Tibial artery (tissue), 4 donors: ENCODE measurements around the gene ARNT2.

Experiments used
- DNase-seq, 2 donors: peaks; one replicate each; pipeline ENCODE4 v3.0.0-alpha.2; 2019
- H3K27ac ChIP-seq, 2 donors: fragments of 200-600 bp; sonication (generic) in 1 of 2; 1 replicate in 1 of 2; 2 replicates in 1 of 2; pipeline ENCODE4 v1.5.1; 2018 to 2019; ENCODE audit warnings: mild to moderate bottlenecking in 1 of 2
- H3K27me3 ChIP-seq, 2 donors: fragments of 200-600 bp; sonication (generic) in 1 of 2; one replicate each; pipeline versions ENCODE4 v1.5.1 to v1.6.0; 2016 to 2019
- H3K36me3 ChIP-seq, 3 donors: fragments of 200-600 bp; sonication (generic) in 2 of 3; one replicate each; pipeline ENCODE4 v1.5.1; 2016 to 2019; ENCODE audit warnings: mild to moderate bottlenecking in 2 of 3
- H3K4me1 ChIP-seq, 4 donors: fragments of 200-600 bp; sonication (generic) in 2 of 4; 1 replicate in 3 of 4; 2 replicates in 1 of 4; pipeline ENCODE4 v1.5.1; 2016 to 2019
- H3K4me3 ChIP-seq, 2 donors: fragments of 200-600 bp; sonication (generic) in 1 of 2; 1 replicate in 1 of 2; 2 replicates in 1 of 2; pipeline ENCODE4 v1.5.1; 2018 to 2019; ENCODE audit warnings: mild to moderate bottlenecking in 2 of 2
- H3K9me3 ChIP-seq, 3 donors: fragments of 200-600 bp; sonication (generic) in 1 of 3; one replicate each; pipeline ENCODE4 v1.5.1; 2016 to 2019
- intact Hi-C: fragments of 100-400 bp; cut with DNase I; formaldehyde crosslinking; loops from one replicate; pipeline ENCODE4 v1.15.0; 2023; ENCODE audit warnings: low total_unique reads
- TF ChIP-seq, protein P1 (sequence below), 2 experiments: fragments of 200-600 bp in 1 of 2; fragments of 450-650 bp in 1 of 2; IDR thresholded peaks; one replicate each; pipeline ENCODE4 v1.5.1; 2017 to 2019; ENCODE audit warnings: antibody characterized with exemption in 2 of 2, mild to moderate bottlenecking in 1 of 2, moderate library complexity in 1 of 2

ARNT2 gene

DNA sequence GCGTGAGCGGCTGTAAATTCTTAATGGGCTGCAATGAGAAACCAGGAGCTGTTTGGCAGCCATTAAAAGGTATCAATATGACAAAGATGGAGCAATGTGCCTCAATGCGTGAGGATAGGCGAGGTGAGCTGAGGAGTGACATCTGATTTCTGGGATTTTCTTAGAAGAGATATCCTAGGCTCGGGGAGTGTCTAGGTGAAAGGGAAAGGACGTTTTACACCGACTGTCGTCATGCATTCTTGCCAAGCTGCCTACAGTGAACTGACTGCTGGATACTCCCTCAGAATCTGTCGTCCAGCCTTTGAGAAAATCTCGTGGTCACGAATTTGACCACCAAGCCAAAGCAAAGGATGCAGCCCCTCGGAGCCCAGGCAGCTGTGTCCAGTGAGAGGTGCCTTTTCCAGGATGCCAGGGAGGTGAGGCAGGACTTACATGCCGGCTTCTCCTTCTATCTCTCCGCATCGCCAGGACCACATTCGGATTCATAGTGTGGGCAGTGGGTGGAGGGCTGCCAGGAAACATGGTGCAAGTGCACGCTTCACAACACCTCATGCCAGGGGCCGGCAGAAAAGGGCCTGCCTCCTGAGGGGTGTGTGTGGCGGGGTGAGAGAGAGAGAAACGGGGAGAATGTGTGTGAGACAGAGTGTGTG lies 210.7 kb downstream of the ARNT2 start:
- DNase-seq = no peak
- peaks cover 0 to 11% (median 0%) of the 10 kb centered on the region in 4 donors for H3K4me1 ChIP-seq
- H3K27ac ChIP-seq = no peak overlapping the region
- no peaks in the 10 kb centered on the region for H3K9me3 ChIP-seq
- no peak overlapping the region for H3K4me3 ChIP-seq
- TF ChIP-seq, protein P1, sequence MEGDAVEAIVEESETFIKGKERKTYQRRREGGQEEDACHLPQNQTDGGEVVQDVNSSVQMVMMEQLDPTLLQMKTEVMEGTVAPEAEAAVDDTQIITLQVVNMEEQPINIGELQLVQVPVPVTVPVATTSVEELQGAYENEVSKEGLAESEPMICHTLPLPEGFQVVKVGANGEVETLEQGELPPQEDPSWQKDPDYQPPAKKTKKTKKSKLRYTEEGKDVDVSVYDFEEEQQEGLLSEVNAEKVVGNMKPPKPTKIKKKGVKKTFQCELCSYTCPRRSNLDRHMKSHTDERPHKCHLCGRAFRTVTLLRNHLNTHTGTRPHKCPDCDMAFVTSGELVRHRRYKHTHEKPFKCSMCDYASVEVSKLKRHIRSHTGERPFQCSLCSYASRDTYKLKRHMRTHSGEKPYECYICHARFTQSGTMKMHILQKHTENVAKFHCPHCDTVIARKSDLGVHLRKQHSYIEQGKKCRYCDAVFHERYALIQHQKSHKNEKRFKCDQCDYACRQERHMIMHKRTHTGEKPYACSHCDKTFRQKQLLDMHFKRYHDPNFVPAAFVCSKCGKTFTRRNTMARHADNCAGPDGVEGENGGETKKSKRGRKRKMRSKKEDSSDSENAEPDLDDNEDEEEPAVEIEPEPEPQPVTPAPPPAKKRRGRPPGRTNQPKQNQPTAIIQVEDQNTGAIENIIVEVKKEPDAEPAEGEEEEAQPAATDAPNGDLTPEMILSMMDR (IDR thresholded peaks at IDR 0.05) = no peak
- H3K27me3 ChIP-seq = no peaks in the 10 kb centered on the region
- H3K36me3 ChIP-seq = no peaks in the 10 kb centered on the region
- intact Hi-C loops = no loop called here

DNA sequence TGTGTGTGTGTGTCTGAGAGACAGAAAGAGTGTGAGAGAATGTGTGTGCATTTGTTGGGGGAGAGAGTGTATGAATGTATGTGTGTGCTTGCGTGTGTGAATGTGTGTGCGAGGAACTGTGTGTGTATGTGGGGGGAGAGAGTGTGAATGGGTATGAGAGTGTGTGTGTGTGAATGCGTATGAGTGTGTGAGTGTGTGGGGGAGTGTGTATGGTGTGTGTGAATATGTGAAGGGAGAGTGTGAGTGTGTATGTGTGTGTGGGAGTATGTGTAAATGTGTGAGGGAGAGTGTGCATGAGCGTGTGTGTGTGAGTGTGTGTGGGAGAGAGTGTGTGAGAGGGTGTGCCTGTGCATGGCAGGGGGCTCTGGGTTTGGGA lies 211.2 kb downstream of the ARNT2 start:
- intact Hi-C loops = no loop called here
- no peak overlapping the region for H3K27ac ChIP-seq
- no peaks in the 10 kb centered on the region for H3K9me3 ChIP-seq
- DNase-seq = no peak
- no peak overlapping the region for H3K4me3 ChIP-seq
- TF ChIP-seq, protein P1 (IDR thresholded peaks at IDR 0.05) = no peak
- H3K4me1 ChIP-seq = peaks cover 0 to 11% (median 0%) of the 10 kb centered on the region in 4 donors
- no peaks in the 10 kb centered on the region for H3K27me3 ChIP-seq
- no peaks in the 10 kb centered on the region for H3K36me3 ChIP-seq

DNA sequence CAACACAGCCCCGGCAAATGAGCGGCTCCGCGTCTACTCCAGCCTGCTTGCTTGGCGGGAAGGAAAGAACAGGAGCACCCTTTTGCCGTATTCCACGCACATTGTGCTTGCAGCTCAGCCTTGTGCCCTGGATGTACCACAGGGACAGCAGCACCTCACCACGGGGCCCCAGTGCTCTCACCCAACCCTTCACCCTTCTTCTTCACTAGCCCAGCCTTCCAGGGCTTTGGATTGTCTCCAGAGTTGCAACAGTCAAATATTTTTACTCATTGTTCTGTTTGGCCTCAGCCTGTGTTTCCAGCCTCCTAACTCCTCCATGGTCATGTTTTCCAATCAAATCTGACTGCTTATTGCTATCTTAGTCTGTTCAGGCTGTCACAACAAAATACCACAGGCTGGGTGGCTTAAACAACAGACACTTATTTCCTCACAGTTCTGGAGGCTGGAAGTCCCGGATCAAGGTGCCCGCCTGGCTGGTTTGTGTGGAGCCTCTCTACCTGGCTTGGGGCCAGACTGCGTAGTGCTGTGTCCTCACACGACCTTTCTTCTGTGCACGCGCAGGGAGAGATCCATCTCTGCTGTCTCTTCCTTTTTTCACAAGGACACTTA lies 211.7 kb downstream of the ARNT2 start:
- Histone ChIP-seq H3K9me3 (no peaks in the 10 kb centered on the region), H3K27ac (no peak overlapping the region), H3K27me3 (no peaks in the 10 kb centered on the region), H3K36me3 (no peaks in the 10 kb centered on the region), H3K4me1 (peaks cover 0 to 11% (median 0%) of the 10 kb centered on the region in 4 donors), H3K4me3 (no peak overlapping the region)
- no peak for DNase-seq
- TF ChIP-seq, protein P1 (IDR thresholded peaks at IDR 0.05) = no peak
- intact Hi-C loops = no loop called here

DNA sequence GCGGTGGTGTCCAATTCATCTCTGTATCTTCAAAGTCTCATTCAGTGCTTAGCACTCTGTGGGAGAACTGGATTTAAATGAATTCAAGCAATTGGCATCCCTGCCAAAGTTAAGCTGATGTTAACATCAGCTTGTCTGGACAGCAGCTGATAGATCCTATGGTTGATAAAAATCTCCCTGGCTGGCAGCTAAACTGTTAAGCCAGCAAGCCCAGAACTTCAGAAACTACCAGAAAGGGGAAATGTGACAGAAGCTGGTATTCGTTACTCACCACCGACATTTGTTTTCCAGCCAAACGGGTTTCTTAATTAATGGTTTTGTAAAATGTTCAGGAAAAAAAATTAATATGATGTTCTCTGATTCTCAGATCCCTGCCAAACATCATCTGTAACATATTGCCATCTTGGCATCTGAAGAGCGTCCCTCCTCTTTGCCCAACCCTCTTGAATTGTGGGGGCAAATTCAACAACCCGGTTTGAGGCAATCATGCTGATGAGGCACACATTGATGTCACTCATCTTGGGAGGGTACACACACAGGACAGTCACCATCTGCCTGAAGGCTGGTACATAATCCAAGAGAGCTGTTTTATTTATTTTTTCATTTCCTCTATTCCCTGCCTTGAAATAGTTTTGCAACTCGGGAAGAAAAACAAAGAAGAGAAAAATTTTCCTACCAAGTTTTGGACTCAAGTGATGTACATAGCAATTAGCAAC lies 214.7 kb downstream of the ARNT2 start:
- H3K4me3 ChIP-seq = no peak overlapping the region
- no peaks in the 10 kb centered on the region for H3K27me3 ChIP-seq
- TF ChIP-seq, protein P1 (IDR thresholded peaks at IDR 0.05) = no peak
- DNase-seq = no peak
- no peak overlapping the region for H3K27ac ChIP-seq
- H3K36me3 ChIP-seq = no peaks in the 10 kb centered on the region
- intact Hi-C loops = loop anchor here (1.0 kb wide), 1 partner anchor 158 kb away; no protein-coding TSS in a partner anchor
- peaks cover 0 to 11% (median 0%) of the 10 kb centered on the region in 4 donors for H3K4me1 ChIP-seq
- H3K9me3 ChIP-seq = peaks cover 0 to 5% (median 0%) of the 10 kb centered on the region in 3 donors

GRCh38 chr15:80619680-80620079 lies 215.5 kb downstream of the ARNT2 start:
- TF ChIP-seq, protein P1 (IDR thresholded peaks at IDR 0.05) = peak; percentile 12 to 18
- intact Hi-C loops = loop anchor here (1.0 kb wide), 1 partner anchor 158 kb away; no protein-coding TSS in a partner anchor
- H3K36me3 ChIP-seq = no peaks in the 10 kb centered on the region
- H3K4me3 ChIP-seq = no peak overlapping the region
- H3K27ac ChIP-seq = no peak overlapping the region
- DNase-seq = no peak
- peaks cover 0 to 5% (median 0%) of the 10 kb centered on the region in 3 donors for H3K9me3 ChIP-seq
- no peaks in the 10 kb centered on the region for H3K27me3 ChIP-seq
- H3K4me1 ChIP-seq = peaks cover 0 to 11% (median 0%) of the 10 kb centered on the region in 4 donors
